ENCODE results near the gene ETFB.
"Not testable (repeated sequence)": the region's sequence is repeated elsewhere in the genome, so short reads cannot be mapped to it uniquely, and the experiment has no call there.

ETFB gene

DNA sequence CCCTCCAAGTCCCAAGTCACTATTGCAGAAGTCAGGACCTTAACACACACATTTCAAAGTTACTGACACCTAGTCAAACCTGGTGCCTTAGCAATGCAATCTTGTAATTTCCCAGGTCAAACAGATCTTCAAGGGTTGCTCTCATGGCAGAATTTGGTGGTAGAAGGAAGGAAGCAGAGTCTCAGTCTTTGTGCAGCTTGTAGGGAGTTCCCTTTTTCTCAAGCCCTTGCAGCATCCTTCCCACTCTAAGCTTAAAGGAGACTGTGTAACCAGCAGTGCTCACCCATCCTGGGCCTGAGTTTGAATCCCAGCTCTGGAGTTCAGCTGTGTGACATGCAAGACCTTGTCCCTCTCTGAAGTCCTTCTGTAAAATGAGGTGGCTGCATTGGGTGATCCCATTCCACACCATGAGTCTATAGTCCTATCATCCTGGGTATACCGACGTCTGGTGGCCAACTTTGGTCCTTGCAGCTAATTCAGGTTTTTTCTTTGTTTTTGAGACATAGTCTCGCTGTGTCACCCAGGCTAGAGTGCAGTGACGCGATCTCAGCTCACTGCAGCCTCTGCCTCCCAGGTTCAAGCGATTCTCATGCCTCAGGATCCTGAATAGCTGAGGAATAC, 41.4 kb upstream of the ETFB start:
- no peaks in the 10 kb centered on the region for H3K79me2 ChIP-seq (ENCODE audit: control insufficient read depth, low read length)
- no peak overlapping the region for H3K4me3 ChIP-seq (ENCODE audit: low read length)
- H3K9me3 ChIP-seq (ENCODE audit: control insufficient read depth, insufficient read depth, low read length), result no peaks in the 10 kb centered on the region
- H3K4me1 ChIP-seq (ENCODE audit: control insufficient read depth, low read length), result peaks cover 28% of the 10 kb centered on the region
- H3K27me3 ChIP-seq (ENCODE audit: control insufficient read depth, low read length), result no peaks in the 10 kb centered on the region
- H3K9me2 ChIP-seq (replicated peaks; ENCODE audit: control insufficient read depth, low read length), result no peaks in the 10 kb centered on the region
- H3K4me2 ChIP-seq (ENCODE audit: low read length), result peak overlapping the region; percentile 57
- H3K27ac ChIP-seq (ENCODE audit: low read depth, low read length), result no peak overlapping the region
- TF ChIP-seq EZH2phosphoT487 (IDR thresholded peaks at IDR 0.05; ENCODE audit: borderline replicate concordance, low read length) (no peak), CTCF (IDR thresholded peaks at IDR 0.05; ENCODE audit: low read depth, low read length, poor library complexity, severe bottlenecking) (peak; percentile 70)
- peaks cover 4% of the 10 kb centered on the region; the same call in 1 of the 2 replicates for H3K36me3 ChIP-seq (ENCODE audit: control insufficient read depth, low read length)
- H4K20me1 ChIP-seq (ENCODE audit: control insufficient read depth, insufficient read depth, low read depth, low read length), result no peaks in the 10 kb centered on the region
- H3F3A ChIP-seq (ENCODE audit: control insufficient read depth, insufficient read depth), result peaks cover 8% of the 10 kb centered on the region

- Histone ChIP-seq H3K27ac (ENCODE audit: low read depth, low read length) (no peak overlapping the region), H3K4me3 (ENCODE audit: low read length) (no peak overlapping the region), H3K4me1 (ENCODE audit: control insufficient read depth, low read length) (no peaks in the 10 kb centered on the region), H3K27me3 (ENCODE audit: control insufficient read depth, low read length) (no peaks in the 10 kb centered on the region), H3K9me3 (ENCODE audit: control insufficient read depth, insufficient read depth, low read length) (peaks cover 5% of the 10 kb centered on the region; the same call in 1 of the 2 replicates), H3K4me2 (ENCODE audit: low read length) (no peak overlapping the region), H3F3A (ENCODE audit: control insufficient read depth, insufficient read depth) (peaks cover 3% of the 10 kb centered on the region; the same call in 1 of the 2 replicates), H3K36me3 (ENCODE audit: control insufficient read depth, low read length) (peaks cover 4% of the 10 kb centered on the region), H4K20me1 (ENCODE audit: control insufficient read depth, insufficient read depth, low read depth, low read length) (no peaks in the 10 kb centered on the region), H3K79me2 (ENCODE audit: control insufficient read depth, low read length) (no peaks in the 10 kb centered on the region), H3K9me2 (replicated peaks; ENCODE audit: control insufficient read depth, low read length) (no peaks in the 10 kb centered on the region)
- TF ChIP-seq EZH2phosphoT487 (IDR thresholded peaks at IDR 0.05; ENCODE audit: borderline replicate concordance, low read length) (no peak), CTCF (IDR thresholded peaks at IDR 0.05; ENCODE audit: low read depth, low read length, poor library complexity, severe bottlenecking) (no peak)
These were observed 35.9 kb upstream of the ETFB start for GRCh38 chr19:51402117-51402516.

DNA sequence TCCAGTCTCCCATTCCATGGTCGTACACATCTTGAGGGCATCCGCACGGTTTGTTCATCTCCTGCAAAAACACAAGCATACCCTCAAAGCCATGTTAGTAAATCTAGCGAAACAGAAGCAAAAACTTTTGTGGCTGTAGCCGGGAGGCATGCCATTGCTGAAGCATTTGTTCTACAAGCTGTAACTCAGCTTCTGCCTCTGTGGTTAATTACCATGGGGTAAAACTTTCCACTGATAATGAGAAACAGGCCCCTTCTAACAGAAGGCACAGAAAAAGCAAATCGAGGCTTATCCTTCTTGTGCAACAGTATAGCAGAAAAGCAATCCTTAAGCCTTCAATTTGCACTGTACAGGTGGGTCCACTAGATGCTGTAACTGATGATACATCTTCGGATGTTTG, 33.7 kb upstream of the ETFB start:
- not testable (repeated sequence) for H3K9me2 ChIP-seq (replicated peaks; ENCODE audit: control insufficient read depth, low read length); H3K4me2 ChIP-seq (ENCODE audit: low read length); H4K20me1 ChIP-seq (ENCODE audit: control insufficient read depth, insufficient read depth, low read depth, low read length); H3K4me3 ChIP-seq (ENCODE audit: low read length); H3K27me3 ChIP-seq (ENCODE audit: control insufficient read depth, low read length); H3K9me3 ChIP-seq (ENCODE audit: control insufficient read depth, insufficient read depth, low read length); H3K36me3 ChIP-seq (ENCODE audit: control insufficient read depth, low read length); H3K79me2 ChIP-seq (ENCODE audit: control insufficient read depth, low read length); H3F3A ChIP-seq (ENCODE audit: control insufficient read depth, insufficient read depth); H3K27ac ChIP-seq (ENCODE audit: low read depth, low read length)
- peaks cover 14% of the 10 kb centered on the region for H3K4me1 ChIP-seq (ENCODE audit: control insufficient read depth, low read length)

- Histone ChIP-seq H3K4me2 (ENCODE audit: low read length) (no peak overlapping the region), H3K27ac (ENCODE audit: low read depth, low read length) (no peak overlapping the region), H4K20me1 (ENCODE audit: control insufficient read depth, insufficient read depth, low read depth, low read length) (no peaks in the 10 kb centered on the region), H3K4me3 (ENCODE audit: low read length) (no peak overlapping the region), H3K9me3 (ENCODE audit: control insufficient read depth, insufficient read depth, low read length) (peaks cover 5% of the 10 kb centered on the region; the same call in 1 of the 2 replicates), H3K9me2 (replicated peaks; ENCODE audit: control insufficient read depth, low read length) (no peaks in the 10 kb centered on the region), H3K36me3 (ENCODE audit: control insufficient read depth, low read length) (peaks cover 4% of the 10 kb centered on the region), H3F3A (ENCODE audit: control insufficient read depth, insufficient read depth) (peaks cover 8% of the 10 kb centered on the region), H3K4me1 (ENCODE audit: control insufficient read depth, low read length) (peaks cover 16% of the 10 kb centered on the region), H3K79me2 (ENCODE audit: control insufficient read depth, low read length) (peaks cover 6% of the 10 kb centered on the region), H3K27me3 (ENCODE audit: control insufficient read depth, low read length) (no peaks in the 10 kb centered on the region)
- no peak for TF ChIP-seq CTCF (IDR thresholded peaks at IDR 0.05; ENCODE audit: low read depth, low read length, poor library complexity, severe bottlenecking)
- no peak for TF ChIP-seq EZH2phosphoT487 (IDR thresholded peaks at IDR 0.05; ENCODE audit: borderline replicate concordance, low read length)
These were observed 33.0 kb upstream of the ETFB start for GRCh38 chr19:51399231-51399630.
